ENCODE data around the gene MREG.

DNA sequence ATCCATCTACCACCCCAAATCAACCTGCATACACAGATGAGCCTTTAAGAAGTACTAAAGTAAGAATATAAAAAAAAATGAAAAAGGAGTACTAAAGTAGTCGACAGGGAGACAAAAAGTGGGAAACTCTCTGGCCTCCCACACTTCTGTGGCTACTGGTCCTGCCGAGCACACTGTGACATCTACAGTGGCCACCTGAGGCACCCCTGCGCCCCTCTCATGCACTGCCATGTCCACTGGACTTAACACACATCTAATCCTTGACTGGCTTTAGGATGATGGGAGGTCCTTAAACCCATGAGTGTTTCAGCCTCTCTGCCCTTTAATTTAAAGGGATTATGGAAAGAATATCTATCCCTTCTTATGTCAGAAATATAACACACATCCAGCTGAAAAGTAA is 71.2 kb downstream of the MREG start:
- TF ChIP-seq, protein P1, sequence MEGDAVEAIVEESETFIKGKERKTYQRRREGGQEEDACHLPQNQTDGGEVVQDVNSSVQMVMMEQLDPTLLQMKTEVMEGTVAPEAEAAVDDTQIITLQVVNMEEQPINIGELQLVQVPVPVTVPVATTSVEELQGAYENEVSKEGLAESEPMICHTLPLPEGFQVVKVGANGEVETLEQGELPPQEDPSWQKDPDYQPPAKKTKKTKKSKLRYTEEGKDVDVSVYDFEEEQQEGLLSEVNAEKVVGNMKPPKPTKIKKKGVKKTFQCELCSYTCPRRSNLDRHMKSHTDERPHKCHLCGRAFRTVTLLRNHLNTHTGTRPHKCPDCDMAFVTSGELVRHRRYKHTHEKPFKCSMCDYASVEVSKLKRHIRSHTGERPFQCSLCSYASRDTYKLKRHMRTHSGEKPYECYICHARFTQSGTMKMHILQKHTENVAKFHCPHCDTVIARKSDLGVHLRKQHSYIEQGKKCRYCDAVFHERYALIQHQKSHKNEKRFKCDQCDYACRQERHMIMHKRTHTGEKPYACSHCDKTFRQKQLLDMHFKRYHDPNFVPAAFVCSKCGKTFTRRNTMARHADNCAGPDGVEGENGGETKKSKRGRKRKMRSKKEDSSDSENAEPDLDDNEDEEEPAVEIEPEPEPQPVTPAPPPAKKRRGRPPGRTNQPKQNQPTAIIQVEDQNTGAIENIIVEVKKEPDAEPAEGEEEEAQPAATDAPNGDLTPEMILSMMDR (conservative IDR thresholded peaks at IDR 0.05), result no peak
- no peak for TF ChIP-seq EZH2 (IDR thresholded peaks at IDR 0.05; ENCODE audit: low read depth)

Data from PC-9 (cell line).